ENCODE results near the gene IGSF23.
"Not testable (repeated sequence)": the region's sequence is repeated elsewhere in the genome, so short reads cannot be mapped to it uniquely, and the experiment has no call there.

IGSF23 gene

DNA sequence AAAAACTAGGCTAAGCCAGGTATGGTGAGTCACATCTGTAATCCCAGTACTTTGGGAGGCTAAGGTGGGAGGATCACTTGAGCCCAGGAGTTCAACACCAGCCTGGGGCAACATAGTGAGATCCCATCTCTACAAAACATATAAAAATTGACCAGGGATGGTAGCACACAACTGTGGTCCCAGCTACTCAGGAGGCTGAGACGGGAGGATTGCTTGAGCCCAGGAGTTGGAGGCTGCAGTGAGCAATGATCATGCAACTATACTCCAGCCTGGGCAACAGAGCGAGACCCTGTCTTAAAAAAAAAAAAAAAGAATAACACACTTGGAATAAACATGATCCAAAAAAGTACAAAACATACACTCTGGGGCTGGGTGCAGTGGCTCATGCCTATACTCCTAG is 56.7 kb downstream of the IGSF23 start:
- not testable (repeated sequence) for DNase-seq

DNA sequence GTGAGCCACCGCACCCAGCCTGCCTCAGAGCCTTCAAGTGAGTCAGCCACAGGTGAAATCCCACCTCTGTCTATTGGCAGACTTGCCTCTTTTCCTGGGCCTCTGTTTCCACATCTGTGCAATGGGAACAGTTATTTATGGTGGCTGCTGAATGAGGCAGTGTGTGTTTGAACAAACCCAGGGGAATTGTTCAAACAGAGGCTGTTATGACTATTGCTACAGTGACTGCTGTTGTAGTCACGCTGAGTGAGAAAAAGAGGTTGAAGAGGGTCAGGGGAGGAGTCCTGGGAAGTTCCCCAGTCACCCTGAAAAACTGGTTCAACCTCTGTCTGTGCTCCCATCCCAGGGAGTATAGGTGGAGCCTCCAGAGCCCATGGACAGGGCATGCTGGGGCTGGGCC is 58.0 kb downstream of the IGSF23 start, which contains the start of gene CEACAM19:
TSS of gene CEACAM19 (plus strand) at position 83 of the 400 bp plus-strand sequence. CDS start 450 bp downstream, outside the sequence.
- DNase-seq = no peak

DNA sequence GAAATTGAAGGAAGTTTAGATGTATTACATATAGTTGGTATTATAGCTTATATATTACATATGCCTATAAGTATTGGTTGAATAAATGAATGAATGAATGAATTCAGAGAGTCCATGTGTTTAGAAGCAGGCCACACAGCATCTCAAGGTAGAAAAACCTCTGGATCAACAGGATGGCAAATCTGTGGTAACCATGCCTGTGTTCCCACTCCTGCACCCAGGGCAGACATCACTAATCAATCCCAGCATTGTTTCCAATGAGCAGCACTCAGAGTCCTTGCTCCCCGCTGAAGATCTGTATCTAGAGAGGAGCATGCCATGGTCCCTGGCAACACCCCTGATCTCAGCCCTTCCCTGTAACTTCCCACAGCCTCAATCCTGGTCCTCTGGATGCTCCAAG is 58.9 kb downstream of the IGSF23 start:
- no peak for DNase-seq

DNA sequence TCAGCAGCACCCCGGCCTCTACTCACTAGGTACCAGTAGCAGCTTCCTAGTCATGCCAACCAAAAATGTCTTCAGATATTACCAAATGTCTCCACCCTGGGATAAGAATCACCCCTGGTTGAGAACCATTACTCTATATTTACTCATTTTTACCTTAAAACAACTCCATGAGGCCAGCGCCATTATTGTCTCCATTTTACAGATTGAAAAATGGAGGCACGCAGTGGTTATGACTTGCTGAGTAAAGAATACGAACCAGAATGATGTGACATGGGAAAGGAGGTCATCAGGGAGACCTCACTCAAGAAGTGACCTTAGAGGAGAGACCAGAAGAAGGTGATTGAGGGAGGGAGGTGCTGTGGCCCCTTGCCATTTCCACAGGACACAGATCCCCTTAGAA is 60.1 kb downstream of the IGSF23 start:
- DNase-seq = no peak

DNA sequence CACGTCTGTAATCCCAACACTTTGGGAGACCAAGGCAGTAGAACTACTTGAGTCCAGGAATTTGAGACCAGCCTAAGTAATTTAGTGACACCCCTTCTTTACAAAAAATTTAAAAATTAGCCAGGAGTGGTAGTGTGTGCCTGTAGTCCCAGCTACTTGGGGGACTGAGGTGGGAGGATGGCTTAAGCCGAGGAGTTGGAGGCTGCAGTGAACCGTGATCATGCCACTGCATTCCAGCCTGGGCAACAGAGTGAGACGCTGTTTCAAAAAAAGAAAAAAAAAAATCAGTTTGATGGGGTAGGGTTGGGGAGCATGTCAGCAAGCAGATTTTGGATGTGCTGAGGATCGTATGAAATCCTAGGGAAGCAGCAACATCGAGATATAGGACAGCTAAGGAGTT is 62.2 kb downstream of the IGSF23 start:
- no peak for DNase-seq

DNA sequence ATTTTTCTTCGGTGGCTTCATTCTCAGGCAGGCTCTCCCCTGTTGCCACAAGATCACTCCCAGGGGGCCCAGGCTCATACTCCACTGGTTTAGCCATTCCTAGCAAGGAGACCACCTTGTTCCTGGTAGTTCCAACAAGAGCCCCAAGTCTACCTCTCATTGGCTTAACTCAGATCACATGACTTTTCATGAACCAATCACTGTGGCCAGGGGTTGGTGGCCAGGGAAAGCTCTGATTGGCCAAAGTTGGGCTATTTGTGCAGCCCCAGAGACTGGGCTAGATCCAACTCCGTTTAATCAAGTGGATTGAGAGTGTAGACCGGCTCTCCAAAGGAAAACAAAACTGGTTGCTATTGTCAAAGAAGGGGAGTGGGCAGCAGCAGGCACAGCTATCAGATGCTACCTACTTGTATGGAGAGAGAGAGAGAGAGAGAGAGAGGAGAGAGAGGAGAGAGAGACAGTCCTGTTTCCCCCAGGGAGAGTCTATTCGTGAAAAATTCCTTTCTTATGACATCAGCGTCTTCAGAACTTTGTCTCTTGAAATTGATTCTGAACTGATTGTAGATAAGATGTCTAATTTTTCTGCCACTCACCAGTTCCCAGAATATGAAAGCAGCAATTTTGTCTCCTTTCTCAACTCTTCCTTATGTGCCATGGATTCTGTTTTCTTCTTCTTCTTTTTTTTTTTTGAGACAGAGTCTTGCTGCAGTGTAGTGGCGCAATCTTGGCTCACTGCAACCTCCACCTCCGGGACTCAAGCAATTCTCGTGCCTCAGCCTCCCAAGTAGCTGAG is 63.9 kb downstream of the IGSF23 start:
- DNase-seq = no peak

DNA sequence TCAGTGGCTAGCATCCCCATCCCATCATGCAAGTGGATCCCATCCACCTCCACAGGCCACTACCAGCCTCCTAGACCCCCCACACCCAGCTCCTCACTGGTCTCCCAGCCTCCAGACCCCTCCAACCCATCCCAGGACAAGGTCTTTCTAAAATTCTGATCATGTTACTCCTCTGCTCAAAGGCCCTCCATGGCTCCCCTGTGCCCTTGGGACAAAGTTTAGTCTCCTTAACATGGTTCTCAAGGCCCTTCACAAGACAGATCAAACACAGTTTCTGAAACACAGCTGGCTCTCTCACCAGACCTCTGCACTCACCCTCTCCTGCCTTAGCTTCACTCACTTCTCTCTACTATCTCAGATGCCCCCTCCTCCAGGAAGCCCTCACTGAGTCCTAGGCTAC is 67.2 kb downstream of the IGSF23 start:
- no peak for DNase-seq

DNA sequence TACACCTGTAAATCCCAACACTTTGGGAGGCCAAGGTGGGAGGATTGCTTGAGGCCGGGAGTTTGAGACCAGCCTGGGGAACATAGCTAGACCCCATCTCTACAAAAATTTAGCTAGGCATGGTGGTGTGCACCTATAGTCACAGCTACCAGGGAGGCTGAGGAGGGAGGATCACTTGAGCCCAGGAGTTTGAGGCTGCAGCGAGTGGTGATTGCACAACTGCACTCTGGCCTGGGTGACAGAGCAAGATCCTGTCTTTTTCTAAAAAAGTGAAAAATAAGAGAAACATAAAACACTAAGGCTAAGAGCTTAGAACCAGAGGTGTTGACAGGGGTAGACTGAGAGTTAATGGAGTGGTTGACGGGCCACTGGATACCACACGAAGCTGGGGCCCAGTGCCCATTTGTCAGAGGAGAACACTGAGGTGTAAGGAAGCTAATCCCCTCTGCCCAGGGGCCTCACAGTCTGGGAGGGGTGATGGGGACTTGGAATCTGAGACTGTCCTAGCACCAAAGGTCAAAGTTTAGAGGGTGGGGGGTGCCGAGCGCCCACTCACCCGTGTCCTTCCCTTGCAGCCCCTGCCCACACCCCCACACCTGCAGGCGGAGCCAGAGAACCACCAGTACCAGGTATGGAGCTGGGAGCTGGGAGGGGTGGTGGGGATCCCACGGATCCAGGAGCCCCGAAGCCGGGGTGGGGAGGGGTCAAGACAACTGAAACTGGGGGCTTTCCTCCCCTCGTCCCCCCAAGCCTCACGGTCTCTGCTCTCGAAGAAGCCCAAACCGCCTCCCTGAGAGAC is 68.8 kb downstream of the IGSF23 start:
- no peak for DNase-seq

DNA sequence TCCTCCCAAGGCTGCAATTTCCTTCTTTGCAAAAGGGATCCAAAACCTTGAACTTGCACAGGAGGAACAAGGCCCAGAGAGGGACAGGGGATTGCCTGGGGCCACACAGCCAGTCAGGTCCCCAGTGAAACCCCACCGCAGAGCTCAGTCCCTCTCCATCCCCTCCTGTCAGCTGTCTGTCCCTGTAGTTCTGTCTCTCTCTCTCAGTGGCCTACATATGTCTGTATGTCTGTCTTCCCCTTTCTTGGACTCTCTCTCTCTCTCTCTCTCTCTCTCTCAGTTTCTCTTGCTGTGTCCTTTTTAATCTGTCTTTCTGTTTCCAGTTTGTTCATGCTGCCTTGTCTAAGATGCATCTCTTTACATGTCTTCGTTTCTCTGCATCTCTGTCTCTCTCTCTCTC is 69.4 kb downstream of the IGSF23 start:
- no peak for DNase-seq

DNA sequence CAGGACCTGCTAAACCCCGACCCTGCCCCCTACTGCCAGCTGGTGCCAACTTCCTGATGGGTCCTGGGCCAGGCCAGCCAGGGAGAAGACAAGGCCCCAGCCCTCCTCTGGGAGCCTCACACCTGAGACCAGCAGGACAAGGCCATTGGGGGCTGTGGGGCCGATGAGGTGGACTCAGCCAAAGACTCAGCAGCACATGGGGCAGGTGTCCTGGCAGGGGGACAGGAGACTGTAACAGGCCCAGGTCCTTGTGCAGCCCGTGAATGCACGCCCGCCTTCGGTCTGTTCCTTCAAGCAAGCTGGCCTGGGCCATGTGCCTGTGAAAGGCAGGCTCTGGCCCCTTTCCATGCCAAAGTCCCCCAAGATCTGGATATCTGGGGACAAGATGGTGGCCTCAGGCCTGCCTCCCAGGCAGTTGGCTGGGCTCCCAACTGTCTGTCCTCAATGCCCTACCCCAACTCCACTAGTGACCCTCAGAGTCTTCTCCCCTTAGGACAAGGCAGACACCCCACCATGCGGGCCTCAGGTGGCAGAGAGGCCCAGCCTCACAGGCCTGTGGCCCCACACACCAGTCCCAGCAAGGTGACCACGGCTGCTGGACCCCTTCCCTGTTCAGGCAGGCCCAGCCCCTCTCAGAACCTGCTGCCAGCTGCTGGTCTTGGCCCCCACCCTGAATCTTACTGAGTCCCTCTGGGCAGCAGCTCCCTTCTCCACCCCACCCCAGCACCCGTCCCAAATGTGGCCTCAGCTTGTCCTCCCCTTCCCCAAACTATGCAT is 70.3 kb downstream of the IGSF23 start:
- no peak for DNase-seq

DNA sequence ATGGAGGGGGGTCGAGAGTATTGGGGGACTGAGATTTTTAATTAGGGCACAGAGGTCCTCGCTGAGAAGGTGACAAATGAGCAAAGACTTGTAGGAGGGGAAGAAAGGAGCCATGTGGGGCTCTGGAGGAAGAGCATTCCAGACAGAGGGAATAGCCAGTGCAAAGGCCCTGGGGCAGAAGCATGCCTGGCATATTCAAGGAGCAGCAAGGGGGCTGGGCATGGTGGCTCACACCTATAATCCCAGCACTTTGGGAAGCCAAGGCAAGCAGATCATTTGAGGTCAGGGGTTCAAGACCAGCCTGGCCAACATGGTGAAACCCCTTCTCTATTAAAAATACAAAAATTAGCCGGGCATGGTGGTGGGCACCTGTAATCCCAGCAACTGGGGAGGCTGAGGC is 71.0 kb downstream of the IGSF23 start:
- not testable (repeated sequence) for DNase-seq

DNA sequence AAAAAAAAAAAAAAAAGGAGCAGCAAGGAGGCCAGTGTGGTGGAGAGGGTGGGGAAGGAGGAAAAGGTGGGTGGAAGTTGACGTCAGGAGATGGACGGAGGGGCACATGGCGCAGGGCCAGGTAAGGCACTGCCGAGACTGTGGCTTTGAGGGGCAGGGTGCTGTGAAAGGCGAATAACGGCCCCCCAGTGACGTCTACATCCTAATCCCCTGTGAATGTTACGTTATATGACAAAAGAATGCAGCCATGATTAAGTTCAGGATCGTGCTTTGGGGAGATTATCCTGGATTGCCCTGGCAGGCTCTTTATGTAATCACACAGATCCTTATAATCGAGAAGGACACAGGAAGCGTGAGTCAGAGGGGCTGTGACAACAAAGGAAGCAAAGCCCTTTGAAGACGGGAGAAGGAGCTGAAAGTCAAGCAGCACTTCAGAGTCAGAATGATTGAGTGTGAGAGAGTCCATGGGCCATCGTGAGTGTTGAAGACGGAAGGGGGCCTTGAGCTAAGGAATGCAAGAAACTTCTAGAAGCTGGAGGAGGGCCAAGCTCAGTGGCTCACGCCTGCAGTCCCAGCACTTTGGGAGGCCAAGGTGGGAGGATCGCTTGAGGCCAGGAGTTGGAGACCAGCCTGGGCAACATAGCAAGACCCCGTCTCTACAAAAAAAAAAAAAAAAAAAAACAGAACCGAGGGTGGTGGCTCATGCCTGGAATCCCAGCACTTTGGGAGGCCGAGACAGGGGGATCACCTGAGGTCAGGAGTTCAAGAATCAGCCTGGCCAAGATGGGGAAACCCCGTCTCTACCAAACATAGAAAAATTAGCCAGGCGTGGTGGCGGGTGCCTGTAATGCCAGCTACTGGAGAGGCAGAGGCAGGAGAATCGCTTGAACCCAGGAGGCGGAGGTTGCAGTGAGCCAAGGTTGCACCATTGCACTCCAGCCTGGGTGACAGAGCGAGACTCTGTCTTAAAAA is 71.8 kb downstream of the IGSF23 start:
- no peak for DNase-seq

DNA sequence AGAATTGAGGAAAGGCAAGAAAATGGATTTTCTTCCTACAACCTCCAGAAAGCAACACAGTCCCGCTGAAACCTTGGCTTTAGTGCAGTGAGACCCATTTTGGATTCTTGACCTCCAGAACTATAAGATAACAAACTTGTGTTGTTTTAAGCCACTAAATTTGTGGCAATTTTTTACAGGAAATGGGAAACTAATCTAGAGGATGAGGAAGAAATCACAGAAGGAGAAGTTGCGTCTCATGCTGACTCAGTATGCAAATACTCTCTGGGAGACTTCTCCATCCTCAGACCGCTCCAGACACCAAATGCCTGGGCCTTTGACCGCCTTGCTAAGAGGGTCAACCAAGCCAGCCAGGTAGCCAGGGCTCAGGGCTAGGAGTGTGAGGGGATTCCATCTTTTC is 72.5 kb downstream of the IGSF23 start:
- no peak for DNase-seq
